ENCODE data around the gene KIF5A.

KIF5A gene

GRCh38 chr12:57607958-57608663 lies 58.3 kb downstream of the KIF5A start:
- no peak for TF ChIP-seq CTCF (conservative IDR thresholded peaks at IDR 0.05; ENCODE audit: control insufficient read depth, insufficient read depth, low read depth, low read length)
- H3K4me3 ChIP-seq (ENCODE audit: control insufficient read depth, low read depth, low read length): no peak overlapping the region
- no peak for DNase-seq (ENCODE audit: low read depth)

- TF ChIP-seq CTCF (conservative IDR thresholded peaks at IDR 0.05; ENCODE audit: control insufficient read depth, insufficient read depth, low read depth, low read length): no peak
- DNase-seq (ENCODE audit: low read depth): no peak
- H3K4me3 ChIP-seq (ENCODE audit: control insufficient read depth, low read depth, low read length): no peak overlapping the region
Observed at GRCh38 chr12:57609101-57609780, 59.4 kb downstream of the KIF5A start.

- no peak for DNase-seq (ENCODE audit: low read depth)
- TF ChIP-seq CTCF (conservative IDR thresholded peaks at IDR 0.05; ENCODE audit: control insufficient read depth, insufficient read depth, low read depth, low read length): no peak
- H3K4me3 ChIP-seq (ENCODE audit: control insufficient read depth, low read depth, low read length): peak overlapping the region; percentile 57
Observed at GRCh38 chr12:57609781-57610553, 60.1 kb downstream of the KIF5A start.

- DNase-seq (ENCODE audit: low read depth): no peak
- no peak for TF ChIP-seq CTCF (conservative IDR thresholded peaks at IDR 0.05; ENCODE audit: control insufficient read depth, insufficient read depth, low read depth, low read length)
- peak overlapping the region; percentile 57 for H3K4me3 ChIP-seq (ENCODE audit: control insufficient read depth, low read depth, low read length)
Observed at GRCh38 chr12:57610554-57611107, 60.8 kb downstream of the KIF5A start.

- DNase-seq (ENCODE audit: low read depth): peak; percentile 36
- H3K4me3 ChIP-seq (ENCODE audit: control insufficient read depth, low read depth, low read length): peak within 1 kb of the TSS; percentile 57
- TF ChIP-seq CTCF (conservative IDR thresholded peaks at IDR 0.05; ENCODE audit: control insufficient read depth, insufficient read depth, low read depth, low read length): no peak
Observed at GRCh38 chr12:57611108-57611826, 61.4 kb downstream of the KIF5A start, which contains the start of gene ARHGEF25. Gene ARHGEF25, plus strand, starts transcription at chr12:57611435. Its CDS starts 460 bp downstream, at chr12:57611895.

Data from fibroblast of mammary gland (primary cell).